Fibroblast of villous mesenchyme (primary cell): Measurements from ENCODE around the gene FGD4. TPM values are rescaled to one million over a fixed set of nuclear protein-coding genes. Genes with fewer than 3 reads are reported as not detected.

Experiments used
- DNase-seq: peaks from one replicate; pipeline ENCODE4 v3.0.0-alpha.2; 2010; ENCODE audit warnings: low read depth
- H3K4me3 ChIP-seq: 2 replicates; pipeline ENCODE4 v1.5.1; 2011; ENCODE audit warnings: low read depth, mild to moderate bottlenecking, low read length
- small RNA-seq: library from RNA; depleted of rRNA; stranded (forward); fragments of <200 nt; gene quantifications from one replicate; pipeline ENCODE3, GENCODE V24; 2012
- total RNA-seq: library from RNA; depleted of rRNA; stranded (reverse); fragments of >200 nt; gene quantifications from 2 replicates; pipeline ENCODE4 v1.2.3, GENCODE V29; 2012
- TF ChIP-seq, protein P1 (sequence below): IDR thresholded peaks from 2 replicates; pipeline ENCODE4 v1.5.1; 2012; ENCODE audit warnings: low read depth, mild to moderate bottlenecking, low read length; ENCODE audit not compliant: insufficient read depth

Gene FGD4
- total RNA-seq, 1 donor, result 4.7 TPM

DNA sequence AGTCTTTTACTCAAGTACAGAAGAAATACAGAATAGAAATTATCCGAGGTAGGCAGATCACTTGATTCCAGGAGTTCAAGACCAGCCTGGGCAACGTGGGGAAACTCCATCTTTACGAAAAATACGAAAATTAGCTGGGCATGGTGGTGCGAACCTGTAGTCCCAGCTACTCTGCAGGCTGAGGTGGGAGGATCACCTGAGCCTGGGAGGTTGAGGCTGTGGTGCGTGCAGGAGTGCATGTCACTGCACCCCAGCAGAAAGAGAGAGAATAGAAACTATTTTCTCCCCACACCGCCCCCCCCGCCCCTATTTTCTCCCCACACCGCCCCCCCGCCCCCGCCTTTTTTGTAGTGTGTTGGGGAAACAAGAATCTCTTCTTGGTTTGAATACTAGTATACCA, 281.9 kb downstream of the FGD4 start:
- H3K4me3 ChIP-seq, result peak overlapping the region; percentile 86
- no peak for DNase-seq
- TF ChIP-seq, protein P1, sequence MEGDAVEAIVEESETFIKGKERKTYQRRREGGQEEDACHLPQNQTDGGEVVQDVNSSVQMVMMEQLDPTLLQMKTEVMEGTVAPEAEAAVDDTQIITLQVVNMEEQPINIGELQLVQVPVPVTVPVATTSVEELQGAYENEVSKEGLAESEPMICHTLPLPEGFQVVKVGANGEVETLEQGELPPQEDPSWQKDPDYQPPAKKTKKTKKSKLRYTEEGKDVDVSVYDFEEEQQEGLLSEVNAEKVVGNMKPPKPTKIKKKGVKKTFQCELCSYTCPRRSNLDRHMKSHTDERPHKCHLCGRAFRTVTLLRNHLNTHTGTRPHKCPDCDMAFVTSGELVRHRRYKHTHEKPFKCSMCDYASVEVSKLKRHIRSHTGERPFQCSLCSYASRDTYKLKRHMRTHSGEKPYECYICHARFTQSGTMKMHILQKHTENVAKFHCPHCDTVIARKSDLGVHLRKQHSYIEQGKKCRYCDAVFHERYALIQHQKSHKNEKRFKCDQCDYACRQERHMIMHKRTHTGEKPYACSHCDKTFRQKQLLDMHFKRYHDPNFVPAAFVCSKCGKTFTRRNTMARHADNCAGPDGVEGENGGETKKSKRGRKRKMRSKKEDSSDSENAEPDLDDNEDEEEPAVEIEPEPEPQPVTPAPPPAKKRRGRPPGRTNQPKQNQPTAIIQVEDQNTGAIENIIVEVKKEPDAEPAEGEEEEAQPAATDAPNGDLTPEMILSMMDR, result no peak

DNA sequence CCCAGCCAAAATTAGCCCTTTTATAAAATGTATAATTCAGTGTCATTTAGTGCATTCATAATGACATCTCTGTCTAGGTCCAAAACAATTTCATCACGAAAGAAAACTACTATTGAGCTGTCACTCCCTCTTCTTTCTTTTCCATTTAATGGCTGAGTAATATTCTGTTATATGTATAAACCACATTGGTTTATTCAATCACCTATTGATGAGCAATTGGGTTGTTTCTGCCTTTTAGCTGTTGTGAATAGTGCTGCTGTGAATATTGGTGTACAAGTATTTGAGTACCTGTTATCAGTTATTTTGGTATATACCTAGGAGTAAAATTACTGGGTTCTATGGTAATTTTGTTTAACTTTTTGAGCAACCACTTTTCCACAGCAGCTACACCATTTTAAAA, 287.0 kb downstream of the FGD4 start:
- DNase-seq, result no peak
- no peak overlapping the region for H3K4me3 ChIP-seq
- TF ChIP-seq, protein P1, result no peak

DNA sequence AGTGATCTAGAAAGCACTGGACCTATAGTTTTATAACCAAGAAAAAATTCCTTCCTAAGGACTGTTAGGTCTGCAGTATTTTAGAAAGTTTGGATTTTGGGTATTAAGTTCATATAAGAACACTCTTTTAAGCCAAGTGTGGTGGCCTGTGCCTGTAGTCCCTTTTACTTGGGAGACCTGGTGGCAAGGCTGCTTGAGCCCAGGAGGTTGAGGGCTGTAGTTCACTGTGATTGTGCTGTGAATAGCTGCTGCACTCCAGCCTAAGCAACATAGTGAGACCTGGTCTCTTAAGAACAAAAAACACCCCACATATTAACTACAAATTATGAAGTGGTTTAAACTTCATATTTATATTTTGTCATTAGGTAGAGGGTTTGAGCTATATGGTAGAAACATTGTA, 289.4 kb downstream of the FGD4 start:
- TF ChIP-seq, protein P1, result no peak
- no peak overlapping the region for H3K4me3 ChIP-seq
- DNase-seq, result no peak

DNA sequence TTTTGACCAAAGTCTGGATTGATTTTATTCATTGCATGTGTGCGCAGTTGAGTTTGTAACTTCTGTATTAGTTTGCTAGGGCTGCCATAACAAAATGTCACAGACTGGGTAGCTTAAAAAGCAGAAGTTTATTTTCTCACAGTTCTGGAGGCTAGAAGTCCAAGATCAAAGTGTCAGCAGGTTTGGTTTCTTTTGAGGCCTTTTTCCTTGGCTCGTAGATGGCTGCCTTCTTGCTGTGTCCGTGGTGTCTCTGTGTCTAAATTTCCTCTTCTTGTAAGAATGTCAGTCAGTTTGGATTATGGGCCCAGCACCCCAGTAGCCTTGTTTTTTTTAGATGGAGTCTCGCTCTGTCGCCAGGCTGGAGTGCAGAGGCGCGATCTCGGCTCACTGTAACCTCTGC, 291.6 kb downstream of the FGD4 start:
- TF ChIP-seq, protein P1, result no peak
- DNase-seq, result no peak
- H3K4me3 ChIP-seq, result no peak overlapping the region

DNA sequence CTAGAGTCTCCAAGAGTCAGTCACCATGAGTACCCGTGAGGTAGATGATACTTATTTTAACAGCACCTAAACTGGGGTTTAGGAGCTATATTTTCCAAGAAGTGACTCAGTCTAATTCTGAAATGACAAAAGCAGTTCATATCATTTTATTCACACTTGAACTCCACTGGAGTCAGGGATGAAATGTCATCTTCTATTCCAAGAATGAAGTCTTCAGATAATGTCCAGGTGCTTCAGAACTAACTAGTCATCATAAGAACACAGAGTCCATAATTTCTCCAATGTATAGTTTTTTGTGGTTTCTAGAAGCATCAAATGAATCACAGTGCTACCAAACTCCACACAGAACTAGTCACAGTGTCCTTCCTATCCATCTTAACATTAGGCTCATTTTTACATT, 293.0 kb downstream of the FGD4 start:
- no peak for DNase-seq

DNA sequence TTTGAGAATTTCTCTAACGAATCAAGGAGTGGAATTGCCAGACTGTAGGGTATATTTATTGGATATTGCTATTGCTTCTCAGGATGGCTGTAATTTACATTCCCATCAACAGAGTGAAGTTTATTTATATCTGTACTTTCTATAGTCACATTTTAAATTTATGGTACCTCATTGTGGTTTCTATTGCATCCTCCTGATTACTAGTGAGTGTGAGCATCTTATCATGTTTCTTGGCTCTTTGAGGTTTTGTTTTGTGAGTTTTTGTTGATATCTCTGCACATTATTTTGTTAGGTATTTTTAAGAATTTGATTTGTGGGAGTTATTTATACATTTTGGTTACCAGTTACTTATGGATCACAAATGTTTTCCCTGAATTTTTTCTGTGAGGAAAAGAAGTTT, 293.7 kb downstream of the FGD4 start:
- H3K4me3 ChIP-seq, result no peak overlapping the region
- TF ChIP-seq, protein P1, result no peak
- DNase-seq, result no peak

More for the DNA sequence above, 293.0 kb downstream of the FGD4 start:
- no peak overlapping the region for H3K4me3 ChIP-seq
- TF ChIP-seq, protein P1, result no peak

Small RNAs within 50 kb of the gene (small RNA-seq; reads per million reads assigned to genes)
- gene RF00019, result not detected
- gene RNU6-494P, result not detected
